Choroid plexus epithelial cell (primary cell): ENCODE measurements around the gene RIT2.
A peak's percentile ranks its signal among the peaks of the same experiment; 100 is the strongest.

Experiments
- DNase-seq: peaks from one replicate; pipeline ENCODE4 v3.0.0-alpha.2; 2010; ENCODE audit warnings: low read depth
- H3K4me3 ChIP-seq: 2 replicates; pipeline ENCODE4 v1.5.1; 2011; ENCODE audit warnings: low read depth, mild to moderate bottlenecking, control low read depth, low read length, moderate library complexity
- TF ChIP-seq, protein P1 (sequence below): conservative IDR thresholded peaks from 2 replicates; pipeline ENCODE4 v1.5.1; 2011; ENCODE audit warnings: low read depth, mild to moderate bottlenecking, control low read depth, inconsistent platforms, low read length, moderate library complexity

The RIT2 gene

DNA sequence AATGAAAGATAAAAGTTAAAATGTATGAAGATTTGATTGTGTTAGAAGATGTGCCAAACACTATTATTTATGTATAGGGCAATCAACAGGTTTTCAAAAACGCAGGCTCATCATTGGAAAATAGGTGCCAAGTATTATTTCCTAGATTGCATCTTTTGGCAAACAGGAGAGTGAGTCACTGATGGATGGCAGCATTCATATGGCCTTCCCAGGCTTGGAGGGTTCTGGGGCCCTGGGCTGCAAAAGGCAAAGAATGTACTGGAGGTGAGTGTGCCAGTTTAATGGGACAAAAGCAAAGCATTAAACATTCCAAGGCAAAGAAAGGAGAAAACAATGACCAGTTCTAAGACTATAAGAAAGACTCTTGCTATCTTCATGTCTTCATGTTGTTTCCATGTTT lies 379.4 kb downstream of the RIT2 start:
- DNase-seq: no peak
- TF ChIP-seq, protein P1, sequence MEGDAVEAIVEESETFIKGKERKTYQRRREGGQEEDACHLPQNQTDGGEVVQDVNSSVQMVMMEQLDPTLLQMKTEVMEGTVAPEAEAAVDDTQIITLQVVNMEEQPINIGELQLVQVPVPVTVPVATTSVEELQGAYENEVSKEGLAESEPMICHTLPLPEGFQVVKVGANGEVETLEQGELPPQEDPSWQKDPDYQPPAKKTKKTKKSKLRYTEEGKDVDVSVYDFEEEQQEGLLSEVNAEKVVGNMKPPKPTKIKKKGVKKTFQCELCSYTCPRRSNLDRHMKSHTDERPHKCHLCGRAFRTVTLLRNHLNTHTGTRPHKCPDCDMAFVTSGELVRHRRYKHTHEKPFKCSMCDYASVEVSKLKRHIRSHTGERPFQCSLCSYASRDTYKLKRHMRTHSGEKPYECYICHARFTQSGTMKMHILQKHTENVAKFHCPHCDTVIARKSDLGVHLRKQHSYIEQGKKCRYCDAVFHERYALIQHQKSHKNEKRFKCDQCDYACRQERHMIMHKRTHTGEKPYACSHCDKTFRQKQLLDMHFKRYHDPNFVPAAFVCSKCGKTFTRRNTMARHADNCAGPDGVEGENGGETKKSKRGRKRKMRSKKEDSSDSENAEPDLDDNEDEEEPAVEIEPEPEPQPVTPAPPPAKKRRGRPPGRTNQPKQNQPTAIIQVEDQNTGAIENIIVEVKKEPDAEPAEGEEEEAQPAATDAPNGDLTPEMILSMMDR: no peak

DNA sequence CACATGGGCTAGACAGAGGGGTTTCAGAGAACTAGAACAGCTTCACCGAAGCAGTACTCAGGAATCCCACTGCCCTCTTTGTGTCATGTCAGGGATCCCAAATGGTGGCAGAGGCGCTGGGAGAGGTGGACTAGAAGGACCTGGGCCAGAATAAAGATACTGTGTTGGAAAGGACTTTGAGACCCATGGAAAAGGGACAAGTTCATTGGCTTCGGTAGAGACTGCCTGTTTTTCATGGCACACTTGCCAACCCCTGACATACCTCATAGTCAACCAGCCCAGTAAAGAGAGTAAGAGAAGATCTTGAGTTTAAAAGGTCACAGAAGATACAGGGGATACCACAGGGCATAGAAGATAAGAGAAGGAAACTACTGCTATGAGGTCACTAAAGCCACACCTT lies 381.0 kb downstream of the RIT2 start:
- TF ChIP-seq, protein P1: no peak
- H3K4me3 ChIP-seq: no peak overlapping the region
- DNase-seq: no peak

More for the DNA sequence above, 379.4 kb downstream of the RIT2 start:
- no peak overlapping the region for H3K4me3 ChIP-seq

DNA sequence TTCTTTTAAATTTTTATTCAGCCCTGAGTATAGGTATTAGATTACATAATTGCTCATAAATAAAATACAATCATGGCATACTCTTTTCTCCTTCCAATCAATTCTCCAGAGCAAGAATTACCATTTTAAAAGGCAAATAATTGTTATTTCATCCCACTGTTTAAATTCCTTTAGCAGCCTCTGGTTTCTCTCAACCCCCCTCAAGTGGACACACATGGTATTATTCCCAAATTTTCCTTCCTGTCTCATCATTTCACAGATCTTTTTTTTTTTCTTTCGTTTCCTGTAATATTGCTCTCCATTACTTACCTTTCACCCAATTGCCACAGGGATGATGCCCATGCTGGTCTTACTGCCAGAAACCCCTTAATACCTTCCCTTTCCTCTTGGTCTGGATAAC lies 385.2 kb downstream of the RIT2 start:
- DNase-seq: peak; percentile 10
- TF ChIP-seq, protein P1: peak; percentile 30
- no peak overlapping the region for H3K4me3 ChIP-seq

DNA sequence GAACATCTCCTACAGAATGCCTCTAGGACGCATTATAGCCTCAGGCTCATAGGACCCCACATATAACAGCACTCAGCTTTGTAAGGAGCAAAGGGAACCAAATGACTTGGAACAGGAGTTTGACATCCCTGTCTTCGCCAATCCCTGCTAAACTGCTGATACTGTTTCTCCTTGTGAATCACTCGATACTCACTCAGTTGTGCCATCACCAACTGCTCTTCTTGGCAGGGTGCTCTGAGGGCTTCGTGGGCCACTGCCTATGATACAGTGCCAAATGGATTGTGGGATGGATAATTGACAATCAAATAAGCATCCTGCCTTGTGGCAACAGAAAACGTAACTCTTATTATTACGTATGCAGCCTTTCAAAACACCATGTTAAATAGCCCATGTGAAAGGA lies 396.3 kb downstream of the RIT2 start:
- TF ChIP-seq, protein P1: no peak

DNA sequence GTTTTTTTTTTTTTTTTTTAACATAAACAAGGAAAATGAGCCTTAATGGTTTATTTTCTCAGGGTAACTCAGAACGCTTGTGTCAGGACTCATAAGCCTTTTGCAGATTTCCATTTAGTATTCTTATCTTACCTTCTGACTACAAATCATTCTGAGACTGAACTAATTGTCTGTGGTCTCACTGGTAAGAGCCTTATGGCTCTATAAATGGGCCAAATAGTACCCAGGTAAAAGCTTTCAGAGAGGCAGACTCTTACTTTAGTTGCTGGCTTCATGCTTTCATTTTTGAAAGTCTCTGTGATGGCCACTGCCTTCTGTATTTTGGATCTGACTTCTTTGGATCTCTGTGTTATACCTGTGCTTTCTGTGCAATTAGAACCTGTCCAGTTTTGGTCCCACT lies 403.4 kb downstream of the RIT2 start:
- DNase-seq: no peak
- TF ChIP-seq, protein P1: no peak

More for the DNA sequence above, 396.3 kb downstream of the RIT2 start:
- no peak overlapping the region for H3K4me3 ChIP-seq
- DNase-seq: no peak

DNA sequence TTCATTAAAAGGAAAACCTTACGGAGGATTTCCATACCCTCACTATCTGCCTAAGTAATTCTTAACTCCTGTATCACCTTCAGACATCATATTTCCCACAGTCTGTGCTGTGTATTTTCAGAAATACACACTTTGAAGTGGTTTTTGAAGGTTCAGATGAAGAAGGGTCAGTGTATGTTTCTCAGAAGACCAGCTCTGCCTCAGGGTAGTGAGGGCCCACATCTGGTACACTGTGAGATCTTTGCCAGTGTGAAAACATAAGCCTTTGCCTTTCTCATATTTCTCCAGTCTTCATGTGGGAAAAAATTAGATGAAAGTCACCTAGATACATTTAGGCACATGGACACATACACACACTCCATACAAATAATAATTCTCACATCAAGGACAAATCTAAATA lies 408.4 kb downstream of the RIT2 start:
- H3K4me3 ChIP-seq: no peak overlapping the region
- TF ChIP-seq, protein P1: no peak
- DNase-seq: no peak

More for the DNA sequence above, 403.4 kb downstream of the RIT2 start:
- H3K4me3 ChIP-seq: no peak overlapping the region

DNA sequence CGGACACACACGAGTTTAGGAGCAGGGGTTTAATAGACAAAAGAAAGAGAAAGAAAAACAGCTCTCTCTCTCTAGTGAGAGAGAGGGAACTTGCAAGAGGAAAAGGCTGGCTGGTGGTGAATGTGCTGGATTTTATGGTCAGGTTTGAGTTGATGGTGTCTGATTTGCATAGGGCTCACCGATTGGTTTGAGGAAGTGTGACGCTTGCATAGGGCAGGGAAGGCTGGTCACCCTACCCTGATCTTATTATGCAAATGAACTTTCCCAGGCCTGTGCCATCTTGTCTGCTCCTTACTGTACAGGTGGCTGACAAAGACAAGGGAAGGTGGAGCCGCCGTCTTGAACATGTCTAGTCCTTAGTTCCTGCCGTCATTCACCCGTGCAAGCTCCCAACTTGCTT lies 408.9 kb downstream of the RIT2 start:
- DNase-seq: peak; percentile 2
- TF ChIP-seq, protein P1: no peak
- no peak overlapping the region for H3K4me3 ChIP-seq
